Liver (tissue), 9 donors: Measurements from ENCODE around the gene NEK1. TPM values are rescaled to one million over a fixed set of nuclear protein-coding genes. Genes with fewer than 3 reads are reported as not detected.

Experiments used
- DNase-seq: peaks from one replicate; pipeline ENCODE4 v3.0.0-alpha.2; 2017; ENCODE audit warnings: low spot score
- H3K27ac ChIP-seq, 2 donors: one replicate each; pipeline ENCODE4 v1.7.0; 2013; ENCODE audit warnings: inconsistent platforms in 2 of 2, low read length in 2 of 2, control low read depth in 1 of 2, low read depth in 1 of 2, mild to moderate bottlenecking in 1 of 2
- H3K27me3 ChIP-seq, 4 donors: one replicate each; pipeline versions ENCODE4 v1.6.1 to v1.7.0; 2013; ENCODE audit warnings: low read length in 3 of 4, inconsistent platforms in 1 of 4, mild to moderate bottlenecking in 1 of 4, moderate library complexity in 1 of 4; ENCODE audit not compliant: control insufficient read depth in 4 of 4, insufficient read depth in 4 of 4
- H3K36me3 ChIP-seq, 4 donors: one replicate each; pipeline versions ENCODE4 v1.6.1 to v1.7.0; 2013; ENCODE audit warnings: low read length in 3 of 4, mild to moderate bottlenecking in 3 of 4, low read depth in 1 of 4, moderate library complexity in 1 of 4; ENCODE audit not compliant: control insufficient read depth in 4 of 4, insufficient read depth in 3 of 4
- H3K4me1 ChIP-seq, 4 donors: one replicate each; pipeline versions ENCODE4 v1.6.1 to v1.7.0; 2013; ENCODE audit warnings: low read length in 3 of 4, mild to moderate bottlenecking in 3 of 4, moderate library complexity in 1 of 4; ENCODE audit not compliant: control insufficient read depth in 4 of 4, insufficient read depth in 4 of 4
- H3K4me3 ChIP-seq, 3 donors: one replicate each; pipeline versions ENCODE4 v1.6.1 to v1.7.0; 2013; ENCODE audit warnings: low read length in 3 of 3, control low read depth in 1 of 3, low read depth in 1 of 3, mild to moderate bottlenecking in 1 of 3
- H3K9ac ChIP-seq, 2 donors: one replicate each; pipeline ENCODE4 v1.7.0; 2013; ENCODE audit warnings: low read length in 2 of 2, mild to moderate bottlenecking in 2 of 2, moderate library complexity in 2 of 2, control low read depth in 1 of 2, low read depth in 1 of 2
- H3K9me3 ChIP-seq, 4 donors: one replicate each; pipeline versions ENCODE4 v1.6.1 to v1.7.0; 2013; ENCODE audit warnings: low read length in 3 of 4; ENCODE audit not compliant: control insufficient read depth in 4 of 4
- EGR1 ChIP-seq, 2 donors: IDR thresholded peaks; 2 replicates each; pipeline ENCODE4 v1.6.1; 2016 to 2018; ENCODE audit warnings: antibody characterized with exemption in 2 of 2, low read depth in 2 of 2
- FOXA1 ChIP-seq: IDR thresholded peaks from 2 replicates; pipeline ENCODE4 v1.6.1; 2016; ENCODE audit warnings: antibody characterized with exemption
- FOXA2 ChIP-seq: IDR thresholded peaks from 2 replicates; pipeline ENCODE4 v1.6.1; 2016; ENCODE audit warnings: antibody characterized with exemption
- GABPA ChIP-seq, 2 donors: IDR thresholded peaks in 1 of 2; conservative IDR thresholded peaks in 1 of 2; 2 replicates each; pipeline ENCODE4 v1.6.1; 2016; ENCODE audit warnings: antibody characterized with exemption in 2 of 2, mild to moderate bottlenecking in 1 of 2, moderate library complexity in 1 of 2
- HNF4G ChIP-seq: IDR thresholded peaks from 2 replicates; pipeline ENCODE4 v1.6.1; 2016; ENCODE audit warnings: antibody characterized with exemption
- JUND ChIP-seq, 2 donors: IDR thresholded peaks; 2 replicates each; pipeline ENCODE4 v1.6.1; 2016; ENCODE audit warnings: antibody characterized with exemption in 2 of 2
- NR2F2 ChIP-seq: IDR thresholded peaks from 2 replicates; pipeline ENCODE4 v1.6.1; 2016; ENCODE audit warnings: antibody characterized with exemption
- RAD21 ChIP-seq, 2 donors: IDR thresholded peaks; 2 replicates each; pipeline ENCODE4 v1.6.1; 2016; ENCODE audit warnings: antibody characterized with exemption in 2 of 2, mild to moderate bottlenecking in 2 of 2
- RXRA ChIP-seq, 2 donors: IDR thresholded peaks; 2 replicates each; pipeline ENCODE4 v1.6.1; 2017 to 2018; ENCODE audit warnings: antibody characterized with exemption in 2 of 2, mild to moderate bottlenecking in 1 of 2
- SP1 ChIP-seq: IDR thresholded peaks from 2 replicates; pipeline ENCODE4 v1.6.1; 2018; ENCODE audit warnings: antibody characterized with exemption, mild to moderate bottlenecking
- TAF1 ChIP-seq: conservative IDR thresholded peaks from 2 replicates; pipeline ENCODE4 v1.6.1; 2016; ENCODE audit warnings: antibody characterized with exemption, mild to moderate bottlenecking
- YY1 ChIP-seq: IDR thresholded peaks from 2 replicates; pipeline ENCODE4 v1.6.1; 2016; ENCODE audit warnings: antibody characterized with exemption, mild to moderate bottlenecking
- WGBS: extraction: QIAGEN DNeasy Blood & Tissue Kit; methylation state at CpG from one replicate; pipeline ENCODE4 v1.1.7; 2013; 5-methylcytosine and 5-hydroxymethylcytosine counted together
- polyA plus RNA-seq, 2 donors: library from polyadenylated mRNA; stranded (reverse) in 1 of 2; unstranded in 1 of 2; fragments of 200-250 nt in 1 of 2; fragments of >200 nt in 1 of 2; fragmentation: Nextera tagmentation in 1 of 2; extraction: Ambion mirVana in 1 of 2; gene quantifications; one replicate each; pipeline versions ENCODE4 v1.2.1 to v1.2.3, GENCODE V29; 2013 to 2015
- total RNA-seq, 2 donors: library from RNA; depleted of rRNA; stranded (reverse); fragments of >200 nt; gene quantifications; one replicate each; pipeline ENCODE4 v1.2.3, GENCODE V29; 2014
- TF ChIP-seq, protein P1 (sequence below): IDR thresholded peaks from 2 replicates; pipeline ENCODE4 v1.6.1; 2016; ENCODE audit warnings: antibody characterized with exemption, mild to moderate bottlenecking
- TF ChIP-seq, protein P2 (sequence below): IDR thresholded peaks from 2 replicates; pipeline ENCODE4 v1.6.1; 2016; ENCODE audit warnings: antibody characterized with exemption
- TF ChIP-seq, protein P3 (sequence below): IDR thresholded peaks from 2 replicates; pipeline ENCODE4 v1.6.1; 2016; ENCODE audit warnings: antibody characterized with exemption
- TF ChIP-seq, protein P4 (sequence below): IDR thresholded peaks from 2 replicates; pipeline ENCODE4 v1.6.1; 2016; ENCODE audit warnings: antibody characterized with exemption
- TF ChIP-seq, protein P5 (sequence below): fragments of 150-350 bp; IDR thresholded peaks from 2 replicates; pipeline ENCODE4 v1.5.1; 2017; ENCODE audit warnings: improper control_type of control experiment, low read depth, low read length; ENCODE audit not compliant: missing input control
- donor health status: healthy.
- donor health status: healthy.
- donor health status: healthy.
- donor health status: healthy.
- donor health status: healthy.

The NEK1 gene
- total and polyA plus RNA-seq, 4 donors: 1.8 to 10.2 (median 5.3) TPM

DNA sequence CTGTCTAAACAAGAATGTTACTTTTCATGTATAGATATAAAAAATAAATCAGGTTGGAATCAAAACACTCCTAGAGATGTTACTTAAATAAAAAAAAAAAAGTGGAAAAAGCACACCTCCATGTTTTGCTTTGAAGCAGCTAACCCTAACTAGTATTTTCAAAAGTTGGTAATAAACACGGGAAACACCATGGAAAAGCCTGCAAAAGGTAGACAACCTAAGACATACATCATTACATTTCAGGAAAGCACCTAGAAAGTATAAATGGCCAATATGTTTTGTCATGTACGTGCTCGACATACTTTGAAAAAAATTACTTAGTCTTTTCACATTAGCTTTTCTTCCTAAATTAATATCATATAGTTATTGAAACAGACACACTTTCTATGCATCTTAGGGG, 211.6 kb downstream of the NEK1 start (continued):
- TF ChIP-seq, protein P1, sequence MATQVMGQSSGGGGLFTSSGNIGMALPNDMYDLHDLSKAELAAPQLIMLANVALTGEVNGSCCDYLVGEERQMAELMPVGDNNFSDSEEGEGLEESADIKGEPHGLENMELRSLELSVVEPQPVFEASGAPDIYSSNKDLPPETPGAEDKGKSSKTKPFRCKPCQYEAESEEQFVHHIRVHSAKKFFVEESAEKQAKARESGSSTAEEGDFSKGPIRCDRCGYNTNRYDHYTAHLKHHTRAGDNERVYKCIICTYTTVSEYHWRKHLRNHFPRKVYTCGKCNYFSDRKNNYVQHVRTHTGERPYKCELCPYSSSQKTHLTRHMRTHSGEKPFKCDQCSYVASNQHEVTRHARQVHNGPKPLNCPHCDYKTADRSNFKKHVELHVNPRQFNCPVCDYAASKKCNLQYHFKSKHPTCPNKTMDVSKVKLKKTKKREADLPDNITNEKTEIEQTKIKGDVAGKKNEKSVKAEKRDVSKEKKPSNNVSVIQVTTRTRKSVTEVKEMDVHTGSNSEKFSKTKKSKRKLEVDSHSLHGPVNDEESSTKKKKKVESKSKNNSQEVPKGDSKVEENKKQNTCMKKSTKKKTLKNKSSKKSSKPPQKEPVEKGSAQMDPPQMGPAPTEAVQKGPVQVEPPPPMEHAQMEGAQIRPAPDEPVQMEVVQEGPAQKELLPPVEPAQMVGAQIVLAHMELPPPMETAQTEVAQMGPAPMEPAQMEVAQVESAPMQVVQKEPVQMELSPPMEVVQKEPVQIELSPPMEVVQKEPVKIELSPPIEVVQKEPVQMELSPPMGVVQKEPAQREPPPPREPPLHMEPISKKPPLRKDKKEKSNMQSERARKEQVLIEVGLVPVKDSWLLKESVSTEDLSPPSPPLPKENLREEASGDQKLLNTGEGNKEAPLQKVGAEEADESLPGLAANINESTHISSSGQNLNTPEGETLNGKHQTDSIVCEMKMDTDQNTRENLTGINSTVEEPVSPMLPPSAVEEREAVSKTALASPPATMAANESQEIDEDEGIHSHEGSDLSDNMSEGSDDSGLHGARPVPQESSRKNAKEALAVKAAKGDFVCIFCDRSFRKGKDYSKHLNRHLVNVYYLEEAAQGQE: no peak
- TF ChIP-seq, protein P2, sequence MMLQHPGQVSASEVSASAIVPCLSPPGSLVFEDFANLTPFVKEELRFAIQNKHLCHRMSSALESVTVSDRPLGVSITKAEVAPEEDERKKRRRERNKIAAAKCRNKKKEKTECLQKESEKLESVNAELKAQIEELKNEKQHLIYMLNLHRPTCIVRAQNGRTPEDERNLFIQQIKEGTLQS: no peak
- TF ChIP-seq EGR1 (IDR thresholded peaks at IDR 0.05; ENCODE audit: low read depth in 2 of 2) (no peak), GABPA (IDR thresholded peaks at IDR 0.05 in 1 of 2, conservative IDR thresholded peaks at IDR 0.05 in 1 of 2) (no peak), RAD21 (IDR thresholded peaks at IDR 0.05) (no peak), JUND (IDR thresholded peaks at IDR 0.05) (no peak)

DNA sequence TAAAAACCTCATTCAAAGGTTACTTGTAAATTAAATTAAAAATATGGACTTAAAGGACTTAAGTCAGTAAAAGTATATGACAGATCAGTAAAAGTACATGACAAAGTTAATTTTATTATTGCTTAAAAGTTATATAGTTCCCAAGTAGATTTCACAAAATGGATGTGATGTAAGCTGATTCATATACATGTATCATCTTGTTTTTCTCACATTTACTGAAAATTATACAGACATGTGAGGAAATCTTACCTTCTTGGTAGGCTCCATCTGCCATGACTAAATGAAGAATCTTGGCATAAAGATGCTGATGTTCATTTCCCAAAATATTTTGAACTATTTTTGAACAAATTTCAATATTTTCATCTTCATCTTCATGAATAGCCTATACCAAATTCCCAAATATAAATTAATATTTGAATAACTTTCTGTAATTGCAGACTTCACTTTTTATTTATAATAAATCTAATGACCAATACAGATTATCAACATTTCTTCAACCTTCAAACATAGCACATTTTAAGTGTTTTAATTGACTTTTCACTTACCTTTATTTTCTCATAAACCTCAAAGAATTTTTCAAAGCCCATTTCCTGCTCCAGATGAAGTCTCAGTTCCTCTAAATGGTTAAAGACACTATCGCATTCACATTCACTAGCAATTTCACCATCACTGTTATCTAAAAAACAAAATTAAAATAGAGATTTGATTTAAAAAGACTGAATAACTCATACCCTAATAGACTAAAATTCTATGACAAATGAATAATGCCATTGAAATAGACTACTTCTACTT, 212.2 kb downstream of the NEK1 start:
- Histone ChIP-seq H3K4me1 (no peaks in the 10 kb centered on the region), H3K9me3 (no peaks in the 10 kb centered on the region), H3K27me3 (no peaks in the 10 kb centered on the region), H3K4me3 (no peak overlapping the region), H3K27ac (no peak overlapping the region), H3K36me3 (peaks cover 0 to 2% (median 0%) of the 10 kb centered on the region in 4 donors), H3K9ac (no peak overlapping the region)
- TF ChIP-seq FOXA1 (no peak), RXRA (IDR thresholded peaks at IDR 0.05) (no peak), FOXA2 (no peak), SP1 (no peak), NR2F2 (no peak), RAD21 (IDR thresholded peaks at IDR 0.05) (no peak), GABPA (IDR thresholded peaks at IDR 0.05 in 1 of 2, conservative IDR thresholded peaks at IDR 0.05 in 1 of 2) (no peak), TAF1 (no peak), YY1 (no peak), EGR1 (IDR thresholded peaks at IDR 0.05; ENCODE audit: low read depth in 2 of 2) (no peak), HNF4G (no peak)
- TF ChIP-seq, protein P1: no peak
- TF ChIP-seq, protein P3, sequence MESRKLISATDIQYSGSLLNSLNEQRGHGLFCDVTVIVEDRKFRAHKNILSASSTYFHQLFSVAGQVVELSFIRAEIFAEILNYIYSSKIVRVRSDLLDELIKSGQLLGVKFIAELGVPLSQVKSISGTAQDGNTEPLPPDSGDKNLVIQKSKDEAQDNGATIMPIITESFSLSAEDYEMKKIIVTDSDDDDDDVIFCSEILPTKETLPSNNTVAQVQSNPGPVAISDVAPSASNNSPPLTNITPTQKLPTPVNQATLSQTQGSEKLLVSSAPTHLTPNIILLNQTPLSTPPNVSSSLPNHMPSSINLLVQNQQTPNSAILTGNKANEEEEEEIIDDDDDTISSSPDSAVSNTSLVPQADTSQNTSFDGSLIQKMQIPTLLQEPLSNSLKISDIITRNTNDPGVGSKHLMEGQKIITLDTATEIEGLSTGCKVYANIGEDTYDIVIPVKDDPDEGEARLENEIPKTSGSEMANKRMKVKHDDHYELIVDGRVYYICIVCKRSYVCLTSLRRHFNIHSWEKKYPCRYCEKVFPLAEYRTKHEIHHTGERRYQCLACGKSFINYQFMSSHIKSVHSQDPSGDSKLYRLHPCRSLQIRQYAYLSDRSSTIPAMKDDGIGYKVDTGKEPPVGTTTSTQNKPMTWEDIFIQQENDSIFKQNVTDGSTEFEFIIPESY: no peak
- TF ChIP-seq, protein P4, sequence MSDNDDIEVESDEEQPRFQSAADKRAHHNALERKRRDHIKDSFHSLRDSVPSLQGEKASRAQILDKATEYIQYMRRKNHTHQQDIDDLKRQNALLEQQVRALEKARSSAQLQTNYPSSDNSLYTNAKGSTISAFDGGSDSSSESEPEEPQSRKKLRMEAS: no peak
- TF ChIP-seq, protein P5, sequence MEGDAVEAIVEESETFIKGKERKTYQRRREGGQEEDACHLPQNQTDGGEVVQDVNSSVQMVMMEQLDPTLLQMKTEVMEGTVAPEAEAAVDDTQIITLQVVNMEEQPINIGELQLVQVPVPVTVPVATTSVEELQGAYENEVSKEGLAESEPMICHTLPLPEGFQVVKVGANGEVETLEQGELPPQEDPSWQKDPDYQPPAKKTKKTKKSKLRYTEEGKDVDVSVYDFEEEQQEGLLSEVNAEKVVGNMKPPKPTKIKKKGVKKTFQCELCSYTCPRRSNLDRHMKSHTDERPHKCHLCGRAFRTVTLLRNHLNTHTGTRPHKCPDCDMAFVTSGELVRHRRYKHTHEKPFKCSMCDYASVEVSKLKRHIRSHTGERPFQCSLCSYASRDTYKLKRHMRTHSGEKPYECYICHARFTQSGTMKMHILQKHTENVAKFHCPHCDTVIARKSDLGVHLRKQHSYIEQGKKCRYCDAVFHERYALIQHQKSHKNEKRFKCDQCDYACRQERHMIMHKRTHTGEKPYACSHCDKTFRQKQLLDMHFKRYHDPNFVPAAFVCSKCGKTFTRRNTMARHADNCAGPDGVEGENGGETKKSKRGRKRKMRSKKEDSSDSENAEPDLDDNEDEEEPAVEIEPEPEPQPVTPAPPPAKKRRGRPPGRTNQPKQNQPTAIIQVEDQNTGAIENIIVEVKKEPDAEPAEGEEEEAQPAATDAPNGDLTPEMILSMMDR: no peak
- TF ChIP-seq, protein P2: no peak
- DNase-seq: no peak
- 98% methylated on average over 1 of the region's 1 CpG for WGBS
